HG03060 (cell line): ENCODE results near the gene COL11A1.
"Not testable (repeated sequence)": the region's sequence is repeated elsewhere in the genome, so short reads cannot be mapped to it uniquely, and the experiment has no call there.

Experiments used
- ATAC-seq: cut with Tn5 transposase; IDR thresholded peaks from one replicate; pipeline ENCODE4 v1.9.1; 2021; ENCODE audit warnings: low read depth, moderate number of reproducible peaks; ENCODE audit not compliant: unreplicated experiment

The COL11A1 gene

DNA sequence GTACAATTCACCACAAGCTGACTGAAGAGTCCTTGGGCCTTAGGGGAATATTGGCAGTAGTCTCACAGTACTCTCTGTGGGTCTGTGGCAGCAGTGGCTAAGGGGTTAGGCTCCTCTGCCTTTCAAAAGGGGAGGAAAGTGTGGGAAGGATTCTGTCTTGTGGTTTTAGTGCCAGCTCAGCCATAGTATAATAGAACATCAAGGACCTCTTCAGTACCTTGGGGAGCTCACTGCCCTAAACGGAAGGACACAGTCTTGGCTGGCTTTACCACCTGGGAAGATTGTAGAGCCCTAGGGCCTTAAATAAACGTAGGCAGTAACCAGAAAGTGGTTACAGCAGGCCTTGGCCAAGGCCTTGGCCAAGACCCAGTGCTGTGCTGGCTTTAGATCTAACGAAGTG, 265.7 kb downstream of the COL11A1 start:
- ATAC-seq: no peak

DNA sequence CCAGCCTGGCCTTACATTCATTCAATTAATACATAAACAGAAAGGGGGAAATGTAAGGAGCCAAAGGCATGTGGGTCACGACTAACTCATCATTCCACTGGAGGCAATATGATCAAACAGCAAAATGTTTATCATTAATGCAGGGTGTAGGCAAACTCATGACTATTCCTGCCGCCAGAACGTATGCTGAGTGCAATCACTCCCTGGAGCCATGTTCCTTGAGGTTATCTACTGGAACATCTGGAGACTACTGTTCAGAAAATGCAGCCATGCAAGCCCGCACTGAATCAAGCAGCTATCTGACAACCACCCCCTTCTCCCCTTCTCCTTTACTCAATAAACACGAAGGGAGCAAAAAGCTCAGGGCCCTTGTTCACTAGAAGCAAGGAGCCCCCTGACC, 267.6 kb downstream of the COL11A1 start:
- ATAC-seq: no peak

DNA sequence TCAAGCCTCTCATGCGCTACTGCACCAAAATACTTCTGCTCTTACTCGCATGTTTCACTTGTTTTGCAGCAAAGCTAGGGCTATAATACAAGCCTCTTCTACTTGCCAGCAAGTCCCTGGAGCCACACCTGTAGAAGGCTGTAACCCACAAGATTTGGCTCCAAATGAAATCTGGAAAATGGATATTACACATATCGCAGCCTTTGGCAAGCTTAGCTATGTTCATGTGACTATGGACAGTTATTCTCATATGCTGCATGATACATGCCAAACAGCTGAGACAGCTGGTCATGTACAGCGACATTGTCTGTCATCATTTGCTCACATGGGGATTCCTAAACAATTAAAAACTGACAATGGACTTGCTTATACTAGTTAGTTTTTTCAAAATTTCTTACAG, 270.3 kb downstream of the COL11A1 start:
- ATAC-seq: no peak

DNA sequence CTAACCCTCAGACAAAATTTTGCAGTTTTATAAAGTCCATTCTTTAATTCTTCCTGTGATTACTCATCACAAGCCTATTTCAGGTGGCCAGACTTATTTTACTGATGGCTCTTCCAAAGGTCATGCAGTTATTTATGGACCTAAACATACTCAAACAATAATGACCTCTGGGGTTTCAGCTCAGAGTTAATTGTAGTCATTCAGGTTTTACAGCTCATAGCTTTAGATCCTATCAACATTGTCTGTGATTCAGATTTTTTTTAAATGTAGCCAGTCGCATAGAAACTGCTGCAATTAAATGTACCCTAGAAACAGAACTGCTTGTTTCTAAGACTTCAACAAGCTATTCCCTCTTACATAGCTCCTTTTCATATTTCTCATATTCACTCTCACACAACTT, 270.8 kb downstream of the COL11A1 start:
- ATAC-seq: no peak

DNA sequence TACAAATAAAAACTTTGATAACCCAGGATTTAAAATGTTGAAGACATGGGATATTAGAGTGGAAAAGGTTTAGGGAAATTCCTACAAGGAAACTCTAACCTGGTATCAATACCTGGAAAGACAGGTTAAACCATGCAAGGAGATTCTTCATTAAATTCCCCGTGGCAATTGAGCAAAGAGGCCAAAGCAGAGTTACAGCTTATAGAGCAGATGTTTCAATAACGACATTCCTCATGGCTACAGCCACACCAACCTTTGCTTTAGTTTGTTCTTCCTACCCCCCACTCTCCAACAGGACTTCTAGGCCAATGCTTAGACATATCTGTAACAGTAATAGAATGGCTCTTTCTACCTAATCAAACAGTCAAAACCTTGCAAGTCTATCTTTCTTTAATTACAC, 271.3 kb downstream of the COL11A1 start:
- ATAC-seq: no peak

DNA sequence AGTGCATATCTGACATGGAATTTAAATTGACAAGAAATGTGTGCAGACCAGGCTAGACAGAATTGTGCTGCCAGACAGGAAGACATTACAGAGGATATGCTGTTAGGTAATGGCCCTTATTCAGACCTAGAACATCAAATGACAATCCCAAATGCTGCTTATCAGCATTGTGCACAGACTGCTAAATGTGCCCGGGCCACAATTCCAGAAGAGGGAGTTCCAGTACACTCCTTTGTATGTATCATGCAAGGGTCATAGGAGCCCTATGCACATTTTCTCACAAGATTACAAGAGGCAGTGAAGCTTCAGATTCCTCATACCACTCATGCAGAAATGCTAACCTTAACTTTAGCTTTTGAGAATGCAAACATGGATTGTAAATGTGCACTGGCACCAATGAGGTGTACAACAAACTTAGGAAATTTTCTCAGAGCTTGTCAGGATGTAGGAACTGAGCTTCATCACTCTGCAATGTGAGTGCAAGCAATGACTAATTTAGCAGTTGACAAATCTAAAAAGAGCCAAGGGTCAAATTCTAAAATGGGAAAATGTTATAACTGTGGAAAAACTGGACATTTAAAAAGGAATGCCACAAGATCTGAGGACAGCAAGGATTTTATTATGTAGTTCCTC, 273.5 kb downstream of the COL11A1 start:
- ATAC-seq: no peak

DNA sequence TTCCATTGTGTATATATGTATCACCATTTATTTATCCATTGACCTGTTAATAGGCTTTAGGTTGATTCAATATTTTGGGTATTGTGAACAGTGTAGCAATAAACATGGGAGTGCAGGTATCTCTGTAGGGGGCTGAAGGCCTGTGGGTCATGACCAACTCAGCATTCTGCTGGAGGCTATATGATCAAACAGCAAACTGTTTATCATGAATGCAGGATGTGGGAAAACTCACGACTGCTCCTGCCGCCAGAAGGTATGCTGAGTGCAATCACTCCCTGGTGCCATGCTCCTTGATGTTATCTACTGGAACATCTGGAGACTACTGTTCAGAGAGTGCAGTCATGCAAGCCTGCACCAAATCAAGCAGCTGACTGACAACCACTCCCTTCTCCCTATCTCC, 275.2 kb downstream of the COL11A1 start:
- ATAC-seq: no peak

DNA sequence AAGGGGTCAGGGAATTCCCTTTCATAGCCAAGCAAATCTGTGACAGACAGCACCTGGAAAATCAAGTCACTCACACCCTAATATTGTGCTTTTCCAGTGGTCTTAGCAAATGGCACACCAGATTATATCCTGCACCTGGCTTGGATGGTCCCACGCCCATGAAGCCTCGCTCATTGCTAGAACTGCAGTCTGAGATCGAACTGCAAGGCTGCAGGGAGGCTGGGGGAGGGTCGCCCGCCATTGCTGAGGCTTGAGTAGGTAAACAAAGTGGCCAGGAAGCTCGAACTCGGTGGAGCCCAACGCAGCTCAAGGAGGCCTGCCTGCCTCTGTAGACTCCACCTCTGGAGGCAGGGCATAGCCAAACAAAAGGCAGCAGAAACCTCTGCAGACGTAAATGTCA, 281.6 kb downstream of the COL11A1 start:
- not testable (repeated sequence) for ATAC-seq
